Fibroblast of skin of back (primary cell): ENCODE data around the gene RPS4Y2. TPM values are rescaled to one million over a fixed set of nuclear protein-coding genes. Genes with fewer than 3 reads are reported as not detected.

ENCODE experiments used
- DNase-seq: peaks from one replicate; pipeline ENCODE4 v3.0.0-alpha.2; 2013
- polyA plus RNA-seq, 2 experiments: library from polyadenylated mRNA; unstranded; fragments of 120-200 nt; gene quantifications; one replicate each; pipeline ENCODE4 v1.2.1, GENCODE V29; 2013; ENCODE audit not compliant: insufficient read length in 2 of 2

Gene RPS4Y2
- not detected for polyA plus RNA-seq (2013, experiment 1 of 2; ENCODE audit: insufficient read length)
- not detected for polyA plus RNA-seq (2013, experiment 2 of 2; ENCODE audit: insufficient read length)

DNA sequence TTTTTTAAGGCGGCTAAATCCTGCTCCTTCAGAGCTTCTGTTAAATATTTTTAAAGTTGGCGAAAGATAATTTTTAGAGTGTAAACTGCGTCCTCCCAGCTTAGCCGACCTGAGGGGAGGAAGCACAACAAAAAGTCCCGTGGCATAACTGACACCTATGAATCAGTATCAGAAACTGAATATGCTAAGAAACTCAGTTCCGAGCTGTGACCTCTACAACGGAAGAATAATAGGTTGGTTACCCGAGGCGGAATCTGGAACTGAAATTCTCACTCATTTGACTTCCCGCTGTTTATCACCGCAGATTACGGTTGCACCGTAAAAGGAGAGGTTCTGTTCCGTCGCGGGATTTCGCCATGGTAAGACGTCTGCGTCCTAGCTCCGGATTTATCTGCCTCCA, at the start of gene RPS4Y2:
Gene RPS4Y2, plus strand, starts transcription at position 301 of the 400 bp plus-strand sequence. Its CDS starts 56 bp downstream, at position 357.
- DNase-seq: no peak

DNA sequence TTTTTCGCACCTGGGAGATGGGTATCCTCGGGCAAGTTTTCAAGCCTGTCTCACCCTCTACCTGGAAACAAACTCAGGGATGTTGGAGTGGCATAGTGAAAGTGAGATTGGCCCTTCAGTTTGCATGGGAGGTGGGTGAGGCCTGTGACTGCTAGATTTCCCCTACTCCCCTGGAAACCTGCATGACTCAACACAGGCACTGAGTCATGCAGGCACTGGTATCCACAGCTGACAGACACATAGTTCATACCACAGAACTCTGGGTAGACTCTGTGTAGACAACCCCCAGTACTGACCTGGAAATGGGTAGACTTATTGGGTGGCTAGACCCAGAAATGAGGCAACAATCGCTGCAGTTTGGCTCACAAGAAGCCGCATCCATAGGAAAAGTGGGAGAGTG, 41.5 kb upstream of the RPS4Y2 start:
- DNase-seq: no peak

- DNase-seq: no peak
These were observed 29.6 kb upstream of the RPS4Y2 start for GRCh38 chrY:20726184-20726907.

DNA sequence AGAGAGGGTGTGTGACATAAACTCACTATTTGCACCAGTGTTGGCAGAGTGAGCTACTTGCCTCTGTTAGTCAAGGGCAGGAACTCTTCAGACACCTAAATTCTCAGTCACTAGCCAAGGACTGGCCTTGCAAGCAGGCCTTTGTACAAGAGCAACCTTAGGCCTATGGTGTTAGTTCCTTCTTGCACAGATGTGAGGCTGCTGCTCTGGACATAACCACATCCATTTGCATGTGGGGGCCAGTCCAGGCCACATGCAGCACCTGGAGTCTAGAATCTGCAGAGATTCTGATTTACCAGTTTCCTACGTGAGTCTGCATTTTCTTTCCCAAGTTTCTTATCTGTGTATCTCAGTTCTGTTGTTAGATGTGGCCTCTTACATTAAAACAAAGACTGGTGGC, 20.7 kb upstream of the RPS4Y2 start:
- DNase-seq: no peak

GRCh38 chrY:20739806-20740205, 16.1 kb upstream of the RPS4Y2 start:
- DNase-seq: no peak

DNA sequence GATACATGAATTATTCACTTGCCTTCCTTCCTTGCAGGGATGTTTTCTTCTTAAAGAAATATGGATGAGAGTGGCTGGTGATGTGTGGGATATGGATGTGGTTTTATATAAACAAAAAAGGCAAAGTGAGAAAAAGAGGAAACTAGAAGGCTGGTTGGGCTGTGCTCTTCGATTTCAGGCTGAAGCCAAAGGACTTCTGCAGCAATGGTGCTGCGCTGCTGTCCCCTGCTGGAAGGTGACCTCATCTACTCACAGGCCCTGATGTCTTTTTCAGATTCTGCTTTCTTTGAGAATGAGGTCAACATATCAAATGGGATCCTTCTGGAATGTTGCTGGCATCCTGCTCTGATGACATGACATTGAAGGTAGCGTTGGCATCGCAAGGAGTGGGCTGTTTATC, 15.3 kb upstream of the RPS4Y2 start:
- DNase-seq: no peak

- DNase-seq: no peak
These were observed 10.8 kb upstream of the RPS4Y2 start for GRCh38 chrY:20745060-20745459.

DNA sequence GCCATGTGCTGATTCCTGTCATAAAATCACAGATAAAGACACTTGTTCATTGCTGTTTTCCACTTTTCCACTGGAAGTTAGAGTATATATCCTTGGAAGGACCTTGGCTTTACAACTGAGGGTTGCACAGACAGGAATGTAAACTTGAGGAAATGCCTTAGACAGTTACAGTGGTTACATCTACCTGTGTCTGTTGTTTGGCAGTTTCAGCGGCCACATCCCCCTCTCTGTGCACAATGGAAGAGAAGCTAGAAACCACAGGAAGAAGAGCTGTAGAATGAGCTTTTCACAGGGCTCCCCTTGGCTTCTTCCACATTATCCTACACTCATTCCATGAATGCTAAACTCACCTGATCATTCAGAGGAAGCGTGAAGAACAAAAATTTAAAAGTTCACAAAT, 9.0 kb upstream of the RPS4Y2 start:
- DNase-seq: no peak

DNA sequence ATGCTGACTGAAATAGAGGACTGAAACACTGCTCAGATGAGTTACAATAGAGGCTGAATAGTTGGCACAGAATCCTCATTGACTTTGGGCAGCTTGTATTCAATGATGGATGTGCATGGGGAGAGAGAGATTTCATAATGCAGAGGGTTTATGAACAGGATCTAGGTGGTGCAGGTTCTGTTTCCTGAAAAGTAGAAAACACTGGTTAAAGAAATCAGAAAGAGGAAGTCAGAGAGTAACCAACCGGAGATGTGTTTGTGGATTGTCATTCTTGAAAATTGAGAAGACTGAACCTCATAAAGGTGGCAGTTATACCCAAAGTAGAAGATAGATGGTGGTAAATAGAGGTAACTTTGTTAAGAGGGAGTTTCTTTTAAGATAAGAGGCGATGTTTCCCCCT, 8.0 kb downstream of the RPS4Y2 start:
- no peak for DNase-seq

- no peak for DNase-seq
These were observed 9.2 kb downstream of the RPS4Y2 start for GRCh38 chrY:20765117-20765516.

GRCh38 chrY:20770755-20771154, 14.8 kb downstream of the RPS4Y2 start:
- DNase-seq: no peak

- DNase-seq: no peak
These were observed 20.2 kb downstream of the RPS4Y2 start for GRCh38 chrY:20776104-20776503.

DNA sequence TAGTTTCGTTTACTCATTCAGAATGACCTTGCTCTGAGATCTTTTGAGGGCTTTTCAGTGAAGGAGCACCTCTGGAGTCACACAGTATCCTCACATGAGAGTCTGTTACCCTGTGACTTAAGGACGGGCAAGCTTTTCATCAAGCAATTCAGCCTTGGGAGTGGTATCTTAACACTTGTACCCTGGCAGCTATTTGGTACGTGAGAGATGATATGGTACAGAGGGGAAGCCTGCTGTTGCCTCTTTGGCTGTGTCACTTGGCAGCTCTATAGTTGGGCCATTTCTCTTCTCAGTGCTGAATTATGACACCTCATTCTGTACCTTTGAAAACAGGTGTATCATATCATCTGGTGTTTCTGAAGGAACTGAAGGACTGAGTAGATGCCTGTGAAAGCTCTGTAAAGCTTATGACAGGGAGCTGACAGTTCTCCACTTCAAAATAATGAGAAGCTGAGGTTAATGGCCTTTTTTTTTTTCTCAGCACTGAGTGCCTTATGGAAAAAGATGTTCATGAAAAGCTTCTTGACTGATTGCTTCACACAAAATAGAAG, 24.3 kb downstream of the RPS4Y2 start:
- no peak for DNase-seq

- no peak for DNase-seq
These were observed 24.9 kb downstream of the RPS4Y2 start for GRCh38 chrY:20780776-20781175.

DNA sequence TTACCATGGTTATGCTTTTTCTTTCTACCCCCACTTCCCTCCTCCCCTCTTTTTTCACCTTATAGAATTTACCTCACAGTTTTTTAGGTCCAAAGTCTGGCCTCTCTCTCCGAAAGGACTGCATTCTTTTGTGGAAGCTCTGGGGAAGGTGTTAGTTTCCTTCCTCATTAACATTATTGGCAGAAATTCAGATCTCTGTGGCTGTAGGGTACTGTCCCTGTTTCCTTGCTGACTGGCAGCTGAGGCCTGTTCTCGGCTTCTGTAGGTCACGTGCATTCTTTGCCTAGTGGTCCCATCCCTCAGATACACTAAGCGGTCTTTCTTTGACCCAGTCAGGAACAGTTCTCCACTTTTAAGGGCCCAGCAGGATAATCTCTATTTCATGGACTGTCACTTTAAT, 25.5 kb downstream of the RPS4Y2 start:
- DNase-seq: no peak

- DNase-seq: no peak
These were observed 29.1 kb downstream of the RPS4Y2 start for GRCh38 chrY:20784965-20785364.

DNA sequence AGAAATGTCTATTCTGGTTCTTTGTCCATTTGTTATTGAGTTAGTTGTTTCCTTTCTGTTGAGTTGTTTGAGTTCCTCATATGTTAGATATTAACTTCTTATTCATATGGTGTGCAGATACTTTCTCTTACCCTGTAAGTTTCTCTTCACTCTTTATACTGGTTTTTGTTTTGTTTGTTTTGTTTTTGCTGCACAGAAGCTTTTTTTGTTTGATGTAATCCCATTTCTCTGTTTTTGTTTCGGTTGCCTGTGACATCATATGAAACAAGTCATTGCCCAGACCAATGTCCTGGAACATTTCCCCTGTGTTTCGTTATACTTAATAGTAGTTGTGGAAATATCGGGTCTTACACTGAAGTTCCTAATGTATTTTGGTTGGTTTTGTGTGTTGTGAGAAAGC, 31.2 kb downstream of the RPS4Y2 start:
- no peak for DNase-seq

- DNase-seq: no peak
These were observed 42.6 kb downstream of the RPS4Y2 start for GRCh38 chrY:20798351-20799049.

- no peak for DNase-seq
These were observed 46.8 kb downstream of the RPS4Y2 start for GRCh38 chrY:20802659-20803058.

DNA sequence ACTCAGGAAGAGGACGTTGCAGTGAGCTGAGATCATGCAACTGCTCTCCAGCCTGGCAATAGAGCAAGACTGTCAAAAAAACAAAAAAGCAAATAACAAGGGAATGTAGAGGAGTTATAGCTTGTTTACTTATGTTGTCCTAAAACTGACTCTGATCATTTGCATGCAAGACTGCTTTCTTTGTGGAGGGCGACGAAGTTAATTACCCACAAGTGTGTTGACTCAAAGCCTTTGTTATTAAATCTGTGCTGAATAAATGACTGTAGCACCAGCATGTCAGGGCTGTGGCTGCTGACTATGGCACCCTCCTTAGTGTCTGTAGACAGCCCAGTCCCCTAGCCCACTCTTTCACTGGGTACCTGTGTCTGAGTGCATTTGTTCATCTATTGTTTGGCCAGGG, 50.3 kb downstream of the RPS4Y2 start:
- no peak for DNase-seq

DNA sequence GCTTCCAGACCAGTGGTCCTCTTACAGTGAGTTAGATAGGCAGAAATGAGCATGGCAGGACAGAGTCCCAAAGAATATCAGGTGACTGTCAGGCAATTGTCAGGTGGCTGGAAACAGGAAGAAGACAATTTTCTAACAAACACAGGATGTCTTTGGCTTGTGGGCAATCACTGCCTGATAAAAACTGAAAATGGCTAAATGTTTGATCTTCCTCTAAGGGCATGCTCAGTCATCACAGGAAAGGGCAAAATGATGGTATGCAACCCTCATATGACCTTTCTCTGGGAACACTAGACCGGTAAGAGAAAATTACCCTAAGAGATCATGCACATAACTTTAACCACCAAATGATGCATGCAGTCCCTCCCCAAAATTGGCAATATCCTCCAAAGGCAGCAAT, 57.6 kb downstream of the RPS4Y2 start:
- DNase-seq: no peak

DNA sequence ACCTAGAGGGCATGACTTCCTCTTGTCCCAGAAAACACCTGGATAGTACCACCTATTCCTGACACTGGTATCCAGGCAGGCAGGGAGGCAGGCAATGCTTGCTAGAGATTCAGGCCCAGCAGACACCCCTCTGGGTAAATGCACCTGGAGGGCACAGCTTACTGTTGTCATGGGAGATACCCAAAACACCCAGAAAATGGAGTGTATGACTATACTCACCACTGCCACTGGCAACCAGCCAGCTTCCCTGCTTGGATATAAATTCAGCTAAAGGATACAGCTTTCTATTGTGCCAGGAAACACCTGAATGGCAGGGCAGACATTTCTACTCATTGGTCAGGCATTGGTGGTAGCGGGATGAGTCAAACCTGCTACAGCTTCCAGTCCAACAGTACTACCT, 58.9 kb downstream of the RPS4Y2 start:
- DNase-seq: no peak

- DNase-seq: no peak
These were observed 61.2 kb downstream of the RPS4Y2 start for GRCh38 chrY:20817067-20817466.
